Neural progenitor cell (in vitro differentiated cells): Measurements from ENCODE around the gene CALHM5.

Experiments
- CTCF ChIP-seq: fragments of 200-600 bp; sonication (generic); IDR thresholded peaks from 2 replicates; pipeline ENCODE4 v1.5.1; 2017; ENCODE audit warnings: antibody characterized with exemption, mild to moderate bottlenecking
- EZH2phosphoT487 ChIP-seq: fragments of 200-600 bp; sonication (generic); IDR thresholded peaks from 2 replicates; pipeline ENCODE4 v1.6.1; 2017; ENCODE audit warnings: antibody characterized with exemption

GRCh38 chr6:116533233-116533957, 22.0 kb downstream of the CALHM5 start:
- TF ChIP-seq CTCF (peak; percentile 26), EZH2phosphoT487 (no peak)
